Measurements from ENCODE around the gene IGFN1. TPM values are rescaled to one million over a fixed set of nuclear protein-coding genes. Genes with fewer than 3 reads are reported as not detected.

The IGFN1 gene
- total and polyA plus RNA-seq, 2 donors (not counting 3 experiments of a cell fraction or from before 2014, with no cell fraction given): not detected

- Histone ChIP-seq H3K79me2 (ENCODE audit: control insufficient read depth, insufficient read depth, low read length) (no peaks in the 10 kb centered on the region), H3K27ac (ENCODE audit: insufficient read depth, low read depth, low read length) (no peak overlapping the region), H3K36me3 (ENCODE audit: control insufficient read depth in 2 of 2, extremely low read depth in 1 of 2, insufficient read depth in 2 of 2, low read length in 2 of 2) (no peaks in the 10 kb centered on the region), H3K9me3 (replicated peaks; ENCODE audit: control insufficient read depth, insufficient read depth, low read length) (no peaks in the 10 kb centered on the region), H3K4me1 (ENCODE audit: control insufficient read depth, extremely low read depth, insufficient read depth, low read length) (no peaks in the 10 kb centered on the region), H2AFZ (ENCODE audit: low read depth, low read length) (no peak overlapping the region), H3K4me3 (replicated peaks in 1 of 3; ENCODE audit: insufficient read depth in 1 of 3, low read depth in 1 of 3, low read length in 3 of 3) (no peak overlapping the region), H4K20me1 (replicated peaks; ENCODE audit: control insufficient read depth, extremely low read depth, insufficient read depth, low read length) (no peaks in the 10 kb centered on the region), H3K4me2 (ENCODE audit: insufficient read depth, low read length) (no peak overlapping the region), H3K27me3 (ENCODE audit: control insufficient read depth in 2 of 2, insufficient read depth in 2 of 2, low read length in 2 of 2) (peaks cover 14 to 17% of the 10 kb centered on the region in 2 experiments), H3K9me1 (replicated peaks; ENCODE audit: control insufficient read depth, extremely low read depth, insufficient read depth, low read length) (no peaks in the 10 kb centered on the region), H3K9ac (replicated peaks; ENCODE audit: extremely low read depth, insufficient read depth, low read length) (no peak overlapping the region)
- POLR2A ChIA-PET: no interaction called here
- BruUV-seq (replicated peaks): no TSS peak
- CTCF ChIA-PET: interaction anchor here (1.0 to 1.5 kb wide), 2 partner anchors 85 to 98 kb away, joined by 3 read pairs; no protein-coding TSS in a partner anchor
- DNase-seq (ENCODE audit: low read depth, low spot score): no peak
- no peak for TF ChIP-seq POLR2A (IDR thresholded peaks at IDR 0.05; ENCODE audit: low read depth, low read length)
- no peak for TF ChIP-seq JUN (IDR thresholded peaks at IDR 0.05; ENCODE audit: borderline replicate concordance, insufficient read depth, insufficient read length, low read depth)
- TF ChIP-seq EZH2 (IDR thresholded peaks at IDR 0.05; ENCODE audit: borderline replicate concordance, low read depth, low read length, severe bottlenecking): no peak
- TF ChIP-seq FOS (IDR thresholded peaks at IDR 0.05; ENCODE audit: borderline replicate concordance, insufficient read depth, low read length): no peak
- no peak for TF ChIP-seq POLR2AphosphoS5 (IDR thresholded peaks at IDR 0.05; ENCODE audit: insufficient read depth, low read depth, low read length)
- TF ChIP-seq, protein P1, sequence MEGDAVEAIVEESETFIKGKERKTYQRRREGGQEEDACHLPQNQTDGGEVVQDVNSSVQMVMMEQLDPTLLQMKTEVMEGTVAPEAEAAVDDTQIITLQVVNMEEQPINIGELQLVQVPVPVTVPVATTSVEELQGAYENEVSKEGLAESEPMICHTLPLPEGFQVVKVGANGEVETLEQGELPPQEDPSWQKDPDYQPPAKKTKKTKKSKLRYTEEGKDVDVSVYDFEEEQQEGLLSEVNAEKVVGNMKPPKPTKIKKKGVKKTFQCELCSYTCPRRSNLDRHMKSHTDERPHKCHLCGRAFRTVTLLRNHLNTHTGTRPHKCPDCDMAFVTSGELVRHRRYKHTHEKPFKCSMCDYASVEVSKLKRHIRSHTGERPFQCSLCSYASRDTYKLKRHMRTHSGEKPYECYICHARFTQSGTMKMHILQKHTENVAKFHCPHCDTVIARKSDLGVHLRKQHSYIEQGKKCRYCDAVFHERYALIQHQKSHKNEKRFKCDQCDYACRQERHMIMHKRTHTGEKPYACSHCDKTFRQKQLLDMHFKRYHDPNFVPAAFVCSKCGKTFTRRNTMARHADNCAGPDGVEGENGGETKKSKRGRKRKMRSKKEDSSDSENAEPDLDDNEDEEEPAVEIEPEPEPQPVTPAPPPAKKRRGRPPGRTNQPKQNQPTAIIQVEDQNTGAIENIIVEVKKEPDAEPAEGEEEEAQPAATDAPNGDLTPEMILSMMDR (IDR thresholded peaks at IDR 0.05; ENCODE audit: extremely low read depth in 1 of 2, insufficient read depth in 1 of 2, low read depth in 1 of 2, low read length in 2 of 2): no peak
- TF ChIP-seq MYC (IDR thresholded peaks at IDR 0.05; ENCODE audit: low read depth, low read length): no peak
- no peak for TF ChIP-seq MAX (IDR thresholded peaks at IDR 0.05; ENCODE audit: insufficient read depth, insufficient read length)
- no peak for TF ChIP-seq GATA2 (IDR thresholded peaks at IDR 0.05; ENCODE audit: insufficient read depth, insufficient read length, low read depth, low read length)
- dilution Hi-C loops (cut with MboI; ENCODE audit: extremely low pct_ligation_motif_present, low sequenced_read_pairs): no loop called here
- no peak for FAIRE-seq
- intact Hi-C loops (cut with micrococcal nuclease): no loop called here
Measured at GRCh38 chr1:201262963-201263608, 72.5 kb downstream of the IGFN1 start.

Data from endothelial cell of umbilical vein (primary cell).